Activated T-cell treated with anti-CD3 and anti-CD28 coated beads, Interleukin-2, amount 50 U/mL, for 4 hours (primary cell): ENCODE measurements around the gene YTHDC1. TPM values are rescaled to one million over a fixed set of nuclear protein-coding genes. Genes with fewer than 3 reads are reported as not detected.

ENCODE experiments used
- ATAC-seq, 2 donors: fragments of 200-7000 bp; cut with Tn5 transposase; one replicate each; pipeline ENCODE4 v1.10.0; 2021
- DNase-seq: peaks from one replicate; pipeline ENCODE4 v3.0.0-alpha.2; 2020
- H3K27me3 Mint-ChIP-seq: one replicate; pipeline ENCODE4 v1.8.0; 2021; ENCODE audit warnings: low read depth, mixed read lengths
- H3K36me3 Mint-ChIP-seq: one replicate; pipeline ENCODE4 v1.8.0; 2022; ENCODE audit warnings: mixed read lengths; ENCODE audit not compliant: insufficient read depth
- H3K4me1 Mint-ChIP-seq: one replicate; pipeline ENCODE4 v1.8.0; 2021; ENCODE audit warnings: low read depth, mixed read lengths
- H3K4me3 Mint-ChIP-seq: one replicate; pipeline ENCODE4 v1.8.0; 2021; ENCODE audit warnings: mild to moderate bottlenecking, moderate library complexity, mixed read lengths
- H3K9me3 Mint-ChIP-seq: one replicate; pipeline ENCODE4 v1.8.0; 2021; ENCODE audit warnings: mixed read lengths
- total RNA-seq, 3 donors: library from RNA; stranded (reverse); gene quantifications; one replicate each; pipeline ENCODE4 v1.2.1, GENCODE V29; 2021

YTHDC1 gene
- total RNA-seq, 3 donors from 2014 or later, result 65.1 to 75.7 (median 75.6) TPM

- DNase-seq (no peak), ATAC-seq (no peak)
- no peaks in the 10 kb centered on the region for H3K9me3 Mint-ChIP-seq
- peaks cover 13% of the 10 kb centered on the region for H3K36me3 Mint-ChIP-seq
- peak overlapping the region; percentile 31 for H3K4me3 Mint-ChIP-seq
- H3K4me1 Mint-ChIP-seq, result peaks cover 67% of the 10 kb centered on the region
- H3K27me3 Mint-ChIP-seq, result no peaks in the 10 kb centered on the region
These were observed 5.8 kb downstream of the YTHDC1 start for GRCh38 chr4:68344049-68344448.

DNA sequence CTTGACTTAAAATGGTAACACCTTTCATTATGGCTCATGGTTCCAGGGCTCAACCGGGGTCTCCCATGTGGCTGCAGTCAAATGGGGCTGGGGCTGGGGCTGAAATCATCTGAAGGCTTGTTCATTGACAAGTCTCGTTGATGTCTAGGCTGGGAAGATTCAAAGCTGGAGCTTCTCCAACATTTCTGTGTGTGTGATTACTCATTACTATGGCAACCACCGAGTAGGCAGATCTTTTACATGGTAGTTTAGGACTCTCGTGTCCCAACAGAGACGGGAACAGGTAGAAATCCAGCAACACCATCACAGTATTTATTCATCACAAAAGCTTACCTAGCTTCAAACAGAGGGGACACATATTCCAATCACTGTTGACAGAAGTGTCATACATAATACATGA is 7.8 kb downstream of the YTHDC1 start:
- peaks cover 15% of the 10 kb centered on the region for H3K36me3 Mint-ChIP-seq
- ATAC-seq (no peak), DNase-seq (no peak)
- no peaks in the 10 kb centered on the region for H3K27me3 Mint-ChIP-seq
- H3K4me1 Mint-ChIP-seq, result peaks cover 67% of the 10 kb centered on the region
- H3K4me3 Mint-ChIP-seq, result peak overlapping the region; percentile 15
- H3K9me3 Mint-ChIP-seq, result no peaks in the 10 kb centered on the region

GRCh38 chr4:68338625-68339024 is 11.3 kb downstream of the YTHDC1 start:
- Mint-ChIP-seq H3K4me3 (no peak overlapping the region), H3K36me3 (peaks cover 20% of the 10 kb centered on the region), H3K9me3 (no peaks in the 10 kb centered on the region), H3K27me3 (no peaks in the 10 kb centered on the region), H3K4me1 (peaks cover 47% of the 10 kb centered on the region)
- ATAC-seq (no peak), DNase-seq (no peak)

GRCh38 chr4:68337522-68337921 is 12.4 kb downstream of the YTHDC1 start:
- DNase-seq, result no peak
- Mint-ChIP-seq H3K4me3 (no peak overlapping the region), H3K4me1 (peaks cover 50% of the 10 kb centered on the region), H3K27me3 (no peaks in the 10 kb centered on the region), H3K36me3 (peaks cover 23% of the 10 kb centered on the region), H3K9me3 (no peaks in the 10 kb centered on the region)
- ATAC-seq, result no peak

DNA sequence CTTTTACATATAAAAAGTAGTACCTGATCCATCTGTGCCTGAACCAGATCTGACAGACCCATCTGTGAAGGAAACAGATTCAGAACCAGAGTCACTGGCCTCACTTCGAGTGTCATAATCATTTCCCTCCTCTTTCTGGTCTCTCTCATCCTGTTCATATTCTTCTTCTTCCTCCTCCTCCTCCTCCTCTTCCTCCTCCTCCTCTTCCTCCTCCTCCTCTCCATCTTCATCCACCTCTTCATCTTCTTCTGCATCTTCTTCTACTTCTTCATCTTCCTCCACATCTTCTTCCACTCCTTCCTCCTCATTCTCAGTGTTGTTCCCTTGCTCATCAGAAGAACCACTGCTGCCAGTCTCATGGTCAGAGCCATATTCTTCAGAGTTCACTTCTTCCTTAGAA is 12.9 kb downstream of the YTHDC1 start:
- H3K9me3 Mint-ChIP-seq, result no peaks in the 10 kb centered on the region
- H3K4me1 Mint-ChIP-seq, result peaks cover 47% of the 10 kb centered on the region
- DNase-seq (no peak), ATAC-seq (peak in 1 of 2 donors; percentile 25)
- H3K36me3 Mint-ChIP-seq, result peaks cover 21% of the 10 kb centered on the region
- H3K4me3 Mint-ChIP-seq, result no peak overlapping the region
- H3K27me3 Mint-ChIP-seq, result no peaks in the 10 kb centered on the region

- DNase-seq (no peak), ATAC-seq (no peak)
- Mint-ChIP-seq H3K27me3 (no peaks in the 10 kb centered on the region), H3K9me3 (no peaks in the 10 kb centered on the region), H3K4me1 (peaks cover 44% of the 10 kb centered on the region), H3K4me3 (no peak overlapping the region), H3K36me3 (peaks cover 23% of the 10 kb centered on the region)
These were observed 13.4 kb downstream of the YTHDC1 start for GRCh38 chr4:68336530-68336929.

DNA sequence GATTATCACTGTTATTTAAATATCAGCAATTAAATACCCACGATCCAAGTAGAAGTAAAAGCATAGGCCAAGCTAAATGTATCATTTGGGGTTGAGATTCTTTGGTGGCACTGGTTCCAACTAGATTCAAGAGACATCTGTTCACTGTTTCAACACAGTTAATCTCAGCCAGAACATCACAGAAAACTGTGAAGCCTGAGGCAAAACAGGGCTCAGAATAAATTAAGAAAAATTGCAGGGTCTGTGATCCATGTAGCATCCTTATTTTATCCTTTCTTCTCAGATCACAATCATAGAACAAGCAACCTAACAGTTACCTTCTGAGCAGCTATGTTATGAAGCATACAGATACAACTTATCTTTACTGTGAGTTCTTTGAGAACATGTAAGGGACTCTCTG is 23.7 kb downstream of the YTHDC1 start:
- no peak for DNase-seq
- Mint-ChIP-seq H3K9me3 (no peaks in the 10 kb centered on the region), H3K27me3 (no peaks in the 10 kb centered on the region), H3K4me1 (peaks cover 3% of the 10 kb centered on the region), H3K4me3 (no peak overlapping the region), H3K36me3 (peaks cover 30% of the 10 kb centered on the region)
- ATAC-seq, result no peak

- H3K4me1 Mint-ChIP-seq, result peaks cover 4% of the 10 kb centered on the region
- DNase-seq, result no peak
These were observed 25.2 kb downstream of the YTHDC1 start for GRCh38 chr4:68324519-68325262.

GRCh38 chr4:68319040-68319439 is 30.9 kb downstream of the YTHDC1 start:
- H3K4me3 Mint-ChIP-seq, result no peak overlapping the region
- DNase-seq (no peak), ATAC-seq (no peak)
- no peaks in the 10 kb centered on the region for H3K9me3 Mint-ChIP-seq
- peaks cover 34% of the 10 kb centered on the region for H3K36me3 Mint-ChIP-seq
- peaks cover 6% of the 10 kb centered on the region for H3K4me1 Mint-ChIP-seq
- H3K27me3 Mint-ChIP-seq, result no peaks in the 10 kb centered on the region

More at GRCh38 chr4:68324519-68325262, 25.2 kb downstream of the YTHDC1 start:
- Mint-ChIP-seq H3K27me3 (no peaks in the 10 kb centered on the region), H3K4me3 (no peak overlapping the region), H3K36me3 (peaks cover 28% of the 10 kb centered on the region), H3K9me3 (no peaks in the 10 kb centered on the region)
- ATAC-seq, result no peak

GRCh38 chr4:68316193-68316969 is 33.5 kb downstream of the YTHDC1 start:
- H3K27me3 Mint-ChIP-seq, result no peaks in the 10 kb centered on the region
- no peaks in the 10 kb centered on the region for H3K9me3 Mint-ChIP-seq
- ATAC-seq (no peak), DNase-seq (no peak)
- peaks cover 6% of the 10 kb centered on the region for H3K4me1 Mint-ChIP-seq
- H3K36me3 Mint-ChIP-seq, result peaks cover 37% of the 10 kb centered on the region
- H3K4me3 Mint-ChIP-seq, result no peak overlapping the region

DNA sequence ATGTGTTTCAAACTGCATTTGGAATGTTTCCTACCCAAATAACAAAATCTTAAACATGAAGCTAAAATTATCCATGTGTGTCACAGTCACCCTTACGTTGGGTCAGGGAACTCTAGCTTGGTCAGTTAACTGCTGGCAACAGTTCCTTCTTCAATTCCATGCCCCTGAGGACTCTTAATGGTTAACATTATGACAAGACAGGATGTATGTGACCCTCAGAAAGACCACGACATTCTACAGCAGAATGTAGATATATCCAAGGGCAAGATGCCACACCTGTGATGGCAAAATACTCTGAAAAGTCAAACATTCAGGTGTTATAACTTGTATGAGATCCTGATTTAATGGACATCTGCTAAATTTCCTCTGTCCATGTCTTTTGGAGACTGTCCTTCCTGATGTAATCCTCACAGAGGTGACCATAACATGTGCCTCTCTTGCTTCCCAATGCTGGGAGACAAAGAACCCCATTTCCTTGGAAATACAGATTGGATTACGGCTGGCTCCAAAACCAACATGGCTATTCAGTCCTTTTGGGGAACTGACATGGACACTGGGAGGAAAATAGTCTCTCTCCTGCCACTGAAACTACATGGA is 39.1 kb downstream of the YTHDC1 start:
- DNase-seq (no peak), ATAC-seq (no peak)
- H3K27me3 Mint-ChIP-seq, result no peaks in the 10 kb centered on the region
- no peaks in the 10 kb centered on the region for H3K9me3 Mint-ChIP-seq
- H3K36me3 Mint-ChIP-seq, result peaks cover 26% of the 10 kb centered on the region
- H3K4me3 Mint-ChIP-seq, result no peak overlapping the region
- H3K4me1 Mint-ChIP-seq, result no peaks in the 10 kb centered on the region

GRCh38 chr4:68304731-68305130 is 45.2 kb downstream of the YTHDC1 start:
- Mint-ChIP-seq H3K36me3 (no peaks in the 10 kb centered on the region), H3K4me3 (no peak overlapping the region), H3K4me1 (no peaks in the 10 kb centered on the region), H3K9me3 (no peaks in the 10 kb centered on the region), H3K27me3 (peaks cover 3% of the 10 kb centered on the region)
- ATAC-seq (no peak), DNase-seq (no peak)

DNA sequence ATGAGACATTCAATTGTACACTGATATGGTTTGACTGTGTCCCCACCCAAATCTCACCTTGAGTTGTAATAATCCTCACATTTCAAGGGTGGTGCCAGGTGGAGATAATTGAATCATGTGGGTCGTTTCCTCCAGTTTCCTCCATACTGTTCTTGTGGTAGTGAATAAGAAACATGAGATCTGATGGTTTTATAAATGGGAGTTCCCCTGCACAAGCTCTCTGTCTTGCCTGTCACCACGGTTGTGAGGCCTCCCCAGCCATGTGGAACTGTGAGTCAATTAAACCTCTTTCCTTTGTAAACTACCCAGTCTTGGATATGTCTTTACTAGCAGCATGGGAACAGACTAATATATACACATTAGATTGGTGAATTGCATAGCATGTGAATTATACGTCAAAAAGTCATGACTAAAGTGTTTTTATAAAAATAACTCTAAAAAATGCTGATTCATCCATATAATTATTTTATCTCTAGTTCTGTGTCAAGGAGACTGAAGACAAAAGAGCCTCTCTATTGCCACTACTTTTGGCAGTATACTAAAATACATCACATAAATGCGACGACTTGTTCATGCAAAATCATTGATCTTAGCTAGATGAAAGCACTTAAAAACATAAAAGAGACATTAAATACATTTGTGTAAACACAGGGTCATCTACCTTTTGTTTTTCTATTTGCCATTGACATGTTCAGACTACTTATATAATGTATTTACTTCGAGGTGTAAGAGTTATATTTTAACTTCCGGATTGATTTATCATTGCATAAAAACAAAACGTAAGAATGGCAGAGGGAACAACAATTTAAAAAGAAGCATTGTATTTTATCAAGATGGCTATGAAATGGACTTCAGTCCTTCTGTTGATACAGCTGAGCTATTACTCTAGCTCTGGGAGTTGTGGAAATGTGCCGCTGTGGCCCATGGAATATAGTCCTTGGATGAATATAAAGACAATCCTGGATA is 50.1 kb downstream of the YTHDC1 start:
- peaks cover 7% of the 10 kb centered on the region for H3K27me3 Mint-ChIP-seq
- no peaks in the 10 kb centered on the region for H3K4me1 Mint-ChIP-seq
- peaks cover 4% of the 10 kb centered on the region for H3K36me3 Mint-ChIP-seq
- no peak for DNase-seq
- ATAC-seq, result peak; percentile 79 to 80
- H3K4me3 Mint-ChIP-seq, result no peak overlapping the region
- peaks cover 6% of the 10 kb centered on the region for H3K9me3 Mint-ChIP-seq

DNA sequence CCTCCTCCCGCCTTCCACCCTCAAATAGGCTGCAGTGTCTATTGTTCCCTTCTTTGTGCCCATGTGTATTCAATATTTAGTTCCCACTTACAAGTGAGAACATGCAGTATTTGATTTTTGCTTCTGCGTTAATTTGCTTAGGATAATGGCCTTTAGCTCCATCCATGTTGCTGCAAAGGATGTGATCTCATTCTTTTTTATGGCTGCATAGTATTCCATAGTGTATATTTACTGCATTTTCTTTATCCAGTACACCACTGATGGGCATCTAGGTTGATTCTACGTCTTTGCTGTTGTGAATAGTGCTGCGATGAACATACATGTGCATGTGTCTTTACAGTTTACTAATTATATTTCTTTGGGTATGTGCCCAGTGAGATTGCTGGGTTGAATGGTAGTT is 52.8 kb downstream of the YTHDC1 start:
- Mint-ChIP-seq H3K9me3 (peaks cover 6% of the 10 kb centered on the region), H3K36me3 (peaks cover 4% of the 10 kb centered on the region), H3K4me1 (no peaks in the 10 kb centered on the region), H3K4me3 (no peak overlapping the region), H3K27me3 (peaks cover 4% of the 10 kb centered on the region)
- no peak for DNase-seq
- ATAC-seq, result no peak
